Daoy (cell line): ENCODE measurements around the gene STAT6. TPM values are rescaled to one million over a fixed set of nuclear protein-coding genes. Genes with fewer than 3 reads are reported as not detected.

Source experiments
- DNase-seq: peaks from one replicate; pipeline ENCODE4 v3.0.0-alpha.2; 2015; ENCODE audit warnings: low read depth
- total RNA-seq: library from RNA; depleted of rRNA; stranded (reverse); fragments of >200 nt; shearing (Covaris generic); gene quantifications from 2 replicates; pipeline ENCODE4 v1.2.3, GENCODE V29; 2014; rRNA removed

The STAT6 gene, protein sequence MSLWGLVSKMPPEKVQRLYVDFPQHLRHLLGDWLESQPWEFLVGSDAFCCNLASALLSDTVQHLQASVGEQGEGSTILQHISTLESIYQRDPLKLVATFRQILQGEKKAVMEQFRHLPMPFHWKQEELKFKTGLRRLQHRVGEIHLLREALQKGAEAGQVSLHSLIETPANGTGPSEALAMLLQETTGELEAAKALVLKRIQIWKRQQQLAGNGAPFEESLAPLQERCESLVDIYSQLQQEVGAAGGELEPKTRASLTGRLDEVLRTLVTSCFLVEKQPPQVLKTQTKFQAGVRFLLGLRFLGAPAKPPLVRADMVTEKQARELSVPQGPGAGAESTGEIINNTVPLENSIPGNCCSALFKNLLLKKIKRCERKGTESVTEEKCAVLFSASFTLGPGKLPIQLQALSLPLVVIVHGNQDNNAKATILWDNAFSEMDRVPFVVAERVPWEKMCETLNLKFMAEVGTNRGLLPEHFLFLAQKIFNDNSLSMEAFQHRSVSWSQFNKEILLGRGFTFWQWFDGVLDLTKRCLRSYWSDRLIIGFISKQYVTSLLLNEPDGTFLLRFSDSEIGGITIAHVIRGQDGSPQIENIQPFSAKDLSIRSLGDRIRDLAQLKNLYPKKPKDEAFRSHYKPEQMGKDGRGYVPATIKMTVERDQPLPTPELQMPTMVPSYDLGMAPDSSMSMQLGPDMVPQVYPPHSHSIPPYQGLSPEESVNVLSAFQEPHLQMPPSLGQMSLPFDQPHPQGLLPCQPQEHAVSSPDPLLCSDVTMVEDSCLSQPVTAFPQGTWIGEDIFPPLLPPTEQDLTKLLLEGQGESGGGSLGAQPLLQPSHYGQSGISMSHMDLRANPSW
- 39.1 and 44.4 TPM in 2 replicates for total RNA-seq

DNA sequence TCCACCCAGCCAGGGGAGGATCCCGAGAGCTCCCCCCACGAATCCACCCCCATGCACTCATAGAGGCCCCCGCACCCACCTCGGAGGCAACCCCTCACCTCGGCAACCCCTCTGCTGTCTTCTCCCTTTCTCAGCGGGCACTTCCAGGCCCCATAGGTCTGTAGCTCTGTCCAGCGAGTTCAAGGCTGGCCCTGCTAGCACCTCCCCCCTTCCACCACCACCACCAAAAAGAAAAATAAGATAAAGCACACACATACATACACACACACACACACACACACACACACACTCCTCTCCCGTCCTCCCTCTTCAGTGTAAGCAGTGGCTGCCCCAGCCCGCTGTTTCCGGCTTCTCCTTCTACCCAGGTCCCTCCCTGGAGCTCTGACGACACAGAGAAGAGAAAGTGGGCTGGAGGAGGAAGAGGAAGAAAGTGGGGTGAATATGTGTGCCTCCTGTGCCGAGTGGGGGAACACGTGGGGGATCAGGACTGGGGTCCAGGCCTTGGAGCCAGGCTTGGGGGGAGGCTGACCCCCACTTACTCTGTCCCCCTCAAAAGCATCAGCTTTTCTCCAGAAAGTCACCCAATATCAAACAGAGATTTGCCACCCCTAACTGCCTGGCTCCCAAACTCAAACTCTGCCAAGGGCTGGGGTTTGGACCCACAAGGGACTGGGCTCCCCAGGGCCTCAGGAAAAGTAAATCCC, at the start of gene STAT6:
Gene STAT6, minus strand, starts transcription at position 332 of the 704 bp plus-strand sequence. CDS start 3,084 bp downstream, outside the sequence.
- peak; percentile 86 for DNase-seq

DNA sequence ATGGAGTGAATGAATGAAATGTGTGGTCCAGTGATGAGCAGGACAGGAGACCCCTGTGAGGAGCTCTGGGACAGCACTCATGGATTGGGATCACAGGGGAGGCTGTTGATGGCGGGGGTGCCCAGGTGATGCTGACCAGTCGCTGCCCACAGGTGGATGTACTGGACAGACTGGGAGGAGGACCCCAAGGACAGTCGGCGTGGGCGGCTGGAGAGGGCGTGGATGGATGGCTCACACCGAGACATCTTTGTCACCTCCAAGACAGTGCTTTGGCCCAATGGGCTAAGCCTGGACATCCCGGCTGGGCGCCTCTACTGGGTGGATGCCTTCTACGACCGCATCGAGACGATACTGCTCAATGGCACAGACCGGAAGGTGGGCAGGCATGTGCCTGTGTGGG, 49.6 kb upstream of the STAT6 start:
- no peak for DNase-seq

DNA sequence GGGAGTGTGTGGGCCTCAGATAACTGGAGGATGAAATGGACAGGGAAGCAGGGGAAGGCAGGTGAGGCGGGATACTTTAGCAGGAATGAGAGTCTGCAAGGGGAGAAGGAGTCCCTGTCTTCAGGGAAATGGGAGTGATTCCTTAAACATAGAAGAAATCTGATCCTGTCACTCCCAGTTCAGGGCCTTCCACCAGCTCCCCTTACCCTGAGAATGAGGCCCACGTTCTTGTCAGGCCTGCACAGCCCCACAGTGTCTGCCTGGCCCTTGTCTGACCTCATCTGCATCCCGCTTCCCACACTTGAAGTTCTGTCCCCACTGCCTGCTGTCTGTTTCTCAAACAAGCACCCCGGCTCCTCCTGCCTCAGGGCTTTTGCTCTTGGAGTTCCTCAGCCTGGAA, 48.9 kb upstream of the STAT6 start:
- DNase-seq: no peak

DNA sequence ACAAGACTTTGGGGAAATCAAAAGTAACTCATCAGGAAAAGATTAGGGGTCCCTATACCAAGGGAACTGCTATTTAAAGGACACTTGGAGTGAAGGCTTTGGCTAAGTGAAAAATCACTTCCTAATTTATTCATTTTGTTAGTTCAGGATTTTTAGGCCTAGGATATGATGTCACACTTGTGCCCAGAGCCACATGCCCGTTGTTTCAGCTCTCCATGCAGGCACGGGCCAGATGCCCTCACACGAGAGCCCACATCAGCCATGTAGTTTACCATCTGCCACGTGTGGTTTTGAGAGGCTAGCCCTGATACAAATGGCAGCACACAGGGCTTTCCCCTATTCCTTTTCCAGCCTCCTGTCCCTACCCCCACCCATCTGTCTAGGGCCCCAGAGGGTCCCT, 48.1 kb upstream of the STAT6 start:
- no peak for DNase-seq

DNA sequence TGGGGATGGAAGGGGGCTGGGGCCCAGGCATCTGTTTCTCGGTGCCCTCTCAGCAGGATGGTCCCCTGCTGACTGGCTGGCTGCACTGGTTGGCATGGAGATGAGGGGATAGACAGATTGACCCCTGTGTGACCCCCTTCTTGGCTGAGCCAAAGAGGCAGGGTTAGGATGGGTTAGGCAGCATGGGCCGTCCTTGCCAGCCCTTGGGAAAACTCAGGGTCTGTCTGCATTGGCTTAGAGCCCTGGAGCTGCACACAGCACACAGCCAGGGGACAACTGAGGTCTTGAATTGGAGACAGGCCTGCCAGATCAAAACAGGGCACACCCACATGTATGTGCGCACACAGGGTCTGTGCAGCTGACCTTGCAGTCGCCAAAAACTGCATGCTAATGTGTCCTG, 47.5 kb upstream of the STAT6 start:
- no peak for DNase-seq

DNA sequence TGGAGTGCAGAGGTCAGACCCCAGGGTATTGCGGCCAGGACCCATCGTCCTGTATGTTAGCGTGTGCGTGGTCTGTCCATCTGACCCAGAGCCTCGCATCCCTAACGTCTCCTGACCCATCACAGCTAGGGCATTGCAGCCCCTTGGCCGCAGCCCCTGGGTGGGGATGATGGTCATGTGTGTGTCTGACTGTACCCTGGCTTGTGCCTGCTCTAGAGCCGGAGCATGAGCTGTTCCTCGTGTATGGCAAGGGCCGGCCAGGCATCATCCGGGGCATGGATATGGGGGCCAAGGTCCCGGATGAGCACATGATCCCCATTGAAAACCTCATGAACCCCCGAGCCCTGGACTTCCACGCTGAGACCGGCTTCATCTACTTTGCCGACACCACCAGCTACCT, 47.0 kb upstream of the STAT6 start:
- no peak for DNase-seq

DNA sequence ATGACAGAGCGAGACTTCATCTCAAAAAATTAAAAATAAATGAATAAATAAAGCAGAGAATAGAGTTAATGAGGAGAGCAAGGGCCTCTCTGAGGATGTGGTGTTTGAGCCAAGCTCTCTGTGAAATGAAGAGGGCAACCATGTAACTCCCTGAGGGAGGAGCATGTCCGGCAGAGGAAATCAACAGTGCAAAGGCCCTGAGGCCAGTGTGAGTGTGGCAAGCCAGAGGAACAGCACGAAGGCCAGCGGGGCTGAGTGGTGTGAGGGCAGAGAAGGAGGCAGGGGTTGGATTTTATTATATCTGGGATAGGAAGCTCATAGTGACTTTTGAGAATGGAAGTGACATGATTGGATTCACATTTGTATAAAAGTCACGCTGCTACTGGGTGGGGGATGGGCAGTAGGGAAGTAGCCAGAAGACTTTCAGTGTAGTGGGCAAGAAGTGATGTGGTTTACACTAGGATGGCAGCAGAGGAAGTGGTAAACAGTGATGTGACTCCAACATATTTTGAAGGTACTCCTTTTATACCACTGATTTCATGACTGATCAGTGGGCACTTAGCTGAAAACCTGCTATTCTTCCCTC, 46.5 kb upstream of the STAT6 start:
- DNase-seq: no peak

DNA sequence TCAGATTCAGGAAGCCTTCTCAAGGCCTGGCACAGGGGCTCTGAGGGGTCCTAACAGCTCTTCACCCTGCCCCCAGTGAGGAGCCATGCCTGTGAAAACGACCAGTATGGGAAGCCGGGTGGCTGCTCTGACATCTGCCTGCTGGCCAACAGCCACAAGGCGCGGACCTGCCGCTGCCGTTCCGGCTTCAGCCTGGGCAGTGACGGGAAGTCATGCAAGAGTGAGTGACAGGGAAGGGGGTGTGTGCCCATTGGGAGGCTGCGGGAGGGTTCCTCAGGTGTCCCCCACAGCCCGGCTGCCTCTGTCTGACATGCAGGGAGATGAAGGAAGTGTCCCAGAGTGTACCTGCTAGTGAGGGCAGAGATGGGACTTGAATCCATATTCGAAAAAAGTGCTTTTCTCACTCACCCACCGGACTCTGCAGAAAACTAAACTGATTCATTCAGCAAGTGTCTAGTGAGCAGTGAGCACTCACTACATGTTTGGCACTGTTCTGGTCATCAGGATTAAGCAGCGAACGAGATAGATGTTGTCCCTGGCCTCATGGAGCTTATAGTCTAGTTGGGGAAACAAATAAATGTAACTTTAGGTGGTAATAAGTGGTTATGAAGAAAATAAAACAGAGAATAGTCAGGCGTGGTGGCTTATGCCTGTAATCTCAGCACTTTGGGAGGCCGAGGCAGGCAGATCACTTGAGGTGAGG, 45.7 kb upstream of the STAT6 start:
- DNase-seq: no peak

DNA sequence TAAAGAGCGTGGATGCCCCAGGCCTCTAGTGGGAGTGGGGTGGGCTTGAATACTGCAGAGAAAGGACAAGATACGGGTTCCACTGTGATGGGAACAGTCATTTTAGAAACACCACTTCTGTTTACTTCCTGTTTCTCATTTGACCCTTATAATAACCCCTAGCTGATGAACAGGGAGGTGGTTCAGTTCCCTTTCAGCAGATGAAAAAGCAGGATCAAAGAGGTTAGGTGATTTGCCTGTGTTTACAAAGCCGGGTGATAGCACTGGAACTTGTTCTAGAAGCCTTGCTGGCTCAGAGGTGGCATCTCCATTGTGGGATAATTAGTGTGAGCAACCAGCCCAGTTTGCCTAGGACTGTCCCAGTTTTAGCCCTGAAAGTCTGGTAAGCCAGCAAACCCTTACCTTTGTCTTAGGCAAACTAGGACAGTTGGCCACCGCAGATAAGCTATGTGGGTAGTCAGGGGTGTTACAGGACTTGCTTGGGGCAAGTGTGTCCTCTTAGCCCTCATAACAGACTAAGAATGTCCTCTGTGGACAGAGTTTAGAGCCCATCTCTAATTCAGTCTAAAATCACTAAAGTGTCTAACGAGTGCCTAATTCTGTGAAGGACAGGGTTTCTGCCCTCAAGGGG, 43.8 kb upstream of the STAT6 start:
- no peak for DNase-seq

DNA sequence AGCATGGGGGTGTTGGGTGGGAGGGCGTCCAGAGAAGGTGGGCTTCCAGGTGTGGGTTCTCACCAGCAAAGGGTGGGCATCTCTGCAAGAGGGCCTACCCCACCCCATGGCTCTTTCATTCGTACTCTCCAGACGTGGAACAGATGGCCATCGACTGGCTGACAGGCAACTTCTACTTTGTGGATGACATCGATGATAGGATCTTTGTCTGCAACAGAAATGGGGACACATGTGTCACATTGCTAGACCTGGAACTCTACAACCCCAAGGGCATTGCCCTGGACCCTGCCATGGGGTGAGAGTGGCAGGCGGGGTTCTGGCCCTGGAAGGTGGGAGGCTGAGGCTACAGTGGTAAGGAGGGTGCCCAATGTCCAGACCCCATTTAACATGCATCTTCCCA, 42.9 kb upstream of the STAT6 start:
- DNase-seq: no peak

DNA sequence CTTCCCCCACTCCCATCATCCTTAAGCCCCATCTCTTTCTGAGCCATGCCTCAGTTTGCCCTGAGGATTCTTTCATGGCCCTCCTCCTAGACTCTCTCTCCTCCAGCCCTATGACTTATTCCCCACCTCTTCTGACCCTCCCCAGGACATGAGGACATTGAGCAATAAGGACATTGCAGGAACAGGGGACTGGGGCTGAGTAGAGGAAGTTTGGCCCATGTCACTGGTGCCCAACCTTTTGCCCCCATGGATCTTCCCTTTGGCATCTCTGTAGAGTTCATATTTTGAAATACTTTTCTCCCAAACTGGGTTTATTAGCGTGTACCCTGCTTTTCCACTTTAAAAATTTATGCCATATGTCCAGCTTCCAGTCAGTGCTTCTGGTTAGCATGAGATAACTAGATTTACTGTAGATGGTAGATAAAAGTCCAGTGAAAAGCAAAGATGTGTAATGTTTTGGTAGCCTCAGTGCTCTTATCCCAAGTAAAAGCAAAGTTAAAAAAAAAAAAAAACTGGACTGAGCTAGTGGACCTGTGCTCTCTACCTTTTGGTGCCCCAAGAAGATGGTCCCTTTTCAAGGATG, 42.3 kb upstream of the STAT6 start:
- no peak for DNase-seq

DNA sequence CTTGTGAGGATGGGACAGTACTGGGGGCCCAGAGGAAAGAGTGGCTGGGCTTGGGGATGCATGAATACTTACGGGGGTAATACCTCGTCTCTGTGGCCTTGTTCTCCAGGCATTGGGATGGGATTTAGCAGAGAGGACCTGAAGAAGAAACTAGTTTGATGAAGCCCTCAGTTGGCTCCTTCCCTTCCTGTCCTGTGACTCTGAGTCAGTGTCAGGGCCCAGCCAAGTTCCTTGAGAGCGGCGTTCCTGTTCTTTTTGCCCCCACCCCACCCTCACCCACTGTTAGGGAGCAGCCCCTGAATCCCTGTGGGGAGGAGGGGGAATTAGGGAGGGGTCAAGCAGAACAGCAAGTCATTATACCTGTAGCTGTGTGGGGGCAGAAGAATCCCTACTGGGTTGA, 41.5 kb upstream of the STAT6 start:
- DNase-seq: no peak

DNA sequence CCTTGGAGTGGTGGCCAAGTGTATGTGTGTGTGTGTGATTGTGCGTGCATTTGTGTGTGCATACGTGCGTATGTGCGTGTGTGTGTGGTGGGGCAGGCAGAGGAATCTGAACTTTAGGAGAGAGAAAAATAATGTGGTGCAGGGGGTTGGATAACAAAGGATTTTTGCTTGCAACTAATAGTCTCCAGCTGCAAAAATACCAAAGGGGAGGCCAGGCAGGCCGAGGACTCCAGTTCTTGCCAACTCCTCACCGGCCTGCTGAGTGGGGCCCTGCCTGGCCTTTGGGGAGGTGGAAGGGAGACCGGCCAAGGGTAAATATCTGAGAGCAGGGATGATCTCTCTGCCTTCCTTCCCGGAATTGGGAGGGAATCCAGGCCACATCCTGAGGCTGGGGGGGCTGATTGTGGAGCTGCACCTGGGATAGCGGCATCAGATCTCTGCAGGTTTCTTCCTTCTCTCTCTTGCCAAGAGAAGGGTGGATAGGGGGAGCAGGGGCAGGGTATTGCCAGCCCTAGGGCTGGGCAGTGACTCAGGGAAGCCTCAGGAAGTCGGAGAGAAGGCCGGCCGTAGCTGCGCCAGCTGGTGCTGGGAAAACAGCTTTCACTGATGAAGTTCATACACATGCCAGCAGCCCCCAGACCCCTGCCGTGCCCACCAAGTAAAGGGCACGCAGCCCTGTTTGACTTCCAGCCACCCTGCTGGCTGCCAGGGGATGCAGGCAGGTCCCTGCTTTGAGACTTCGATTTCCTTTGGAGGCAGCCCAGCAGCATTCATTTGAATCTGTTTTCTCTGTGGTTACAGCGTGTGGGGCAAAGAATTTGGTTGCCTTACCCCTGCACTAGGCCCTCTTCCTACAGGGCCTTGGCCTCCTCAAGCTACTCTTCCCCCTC, 40.8 kb upstream of the STAT6 start:
- peak; percentile 68 for DNase-seq

DNA sequence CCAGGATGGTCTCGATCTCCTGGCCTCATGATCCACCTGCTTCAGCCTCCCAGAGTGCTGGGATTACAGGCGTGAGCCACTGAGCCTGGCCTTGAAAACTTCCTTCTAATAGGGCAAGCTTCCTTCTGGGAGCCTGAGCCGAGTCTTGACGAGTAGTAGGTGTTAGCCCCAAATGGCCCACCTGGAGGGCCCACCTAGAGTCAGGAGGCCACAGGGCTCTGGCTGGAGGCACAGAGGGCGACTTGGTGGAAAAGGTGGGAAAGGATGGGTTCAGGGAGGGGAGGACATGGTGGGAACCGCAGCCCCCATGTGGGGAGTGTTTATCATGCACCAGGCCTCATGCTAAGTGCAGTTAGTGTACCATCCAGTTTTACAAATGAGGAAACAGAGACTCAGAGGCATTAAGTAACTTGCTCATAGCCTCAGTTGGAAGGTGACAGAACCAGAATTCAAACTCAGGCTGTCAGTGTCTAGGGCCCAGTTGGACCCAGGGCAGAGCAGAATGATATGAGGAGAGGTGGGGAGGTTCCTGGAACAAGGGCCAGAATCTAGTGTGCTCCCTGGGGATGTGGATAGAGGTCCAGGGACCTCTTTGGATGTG, 39.3 kb upstream of the STAT6 start:
- no peak for DNase-seq

DNA sequence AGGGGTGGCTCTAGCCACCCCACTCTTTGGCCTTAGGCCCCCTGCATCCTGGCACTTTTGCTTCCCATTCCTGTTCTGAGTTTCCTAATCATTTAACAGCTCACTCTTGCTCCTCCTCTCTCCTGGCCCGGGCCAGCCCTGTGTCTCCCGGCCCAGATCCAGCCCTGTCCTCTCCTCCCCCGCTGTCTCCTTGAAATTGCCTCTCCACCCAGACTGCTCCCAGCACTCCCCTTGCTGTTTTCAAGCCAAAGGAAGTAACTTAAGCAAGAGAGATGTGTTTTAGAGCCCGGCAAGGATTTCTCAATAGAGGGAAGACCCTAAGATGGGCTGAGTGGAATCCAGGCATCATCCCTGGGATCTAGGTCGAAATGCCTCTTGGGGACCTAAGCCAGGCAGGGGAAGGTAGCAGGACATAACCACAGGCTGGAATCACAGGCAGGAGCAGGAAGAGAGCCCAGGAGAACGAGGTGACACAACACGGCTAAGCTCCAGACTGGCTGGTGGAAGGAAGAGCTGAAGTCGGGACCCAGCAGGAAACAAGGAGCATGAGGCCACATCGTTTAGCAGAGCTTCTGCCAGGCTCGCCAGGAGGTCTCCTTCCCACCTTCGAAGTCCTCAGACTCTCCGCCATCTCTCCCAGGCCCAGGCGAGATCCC, 38.2 kb upstream of the STAT6 start:
- no peak for DNase-seq

DNA sequence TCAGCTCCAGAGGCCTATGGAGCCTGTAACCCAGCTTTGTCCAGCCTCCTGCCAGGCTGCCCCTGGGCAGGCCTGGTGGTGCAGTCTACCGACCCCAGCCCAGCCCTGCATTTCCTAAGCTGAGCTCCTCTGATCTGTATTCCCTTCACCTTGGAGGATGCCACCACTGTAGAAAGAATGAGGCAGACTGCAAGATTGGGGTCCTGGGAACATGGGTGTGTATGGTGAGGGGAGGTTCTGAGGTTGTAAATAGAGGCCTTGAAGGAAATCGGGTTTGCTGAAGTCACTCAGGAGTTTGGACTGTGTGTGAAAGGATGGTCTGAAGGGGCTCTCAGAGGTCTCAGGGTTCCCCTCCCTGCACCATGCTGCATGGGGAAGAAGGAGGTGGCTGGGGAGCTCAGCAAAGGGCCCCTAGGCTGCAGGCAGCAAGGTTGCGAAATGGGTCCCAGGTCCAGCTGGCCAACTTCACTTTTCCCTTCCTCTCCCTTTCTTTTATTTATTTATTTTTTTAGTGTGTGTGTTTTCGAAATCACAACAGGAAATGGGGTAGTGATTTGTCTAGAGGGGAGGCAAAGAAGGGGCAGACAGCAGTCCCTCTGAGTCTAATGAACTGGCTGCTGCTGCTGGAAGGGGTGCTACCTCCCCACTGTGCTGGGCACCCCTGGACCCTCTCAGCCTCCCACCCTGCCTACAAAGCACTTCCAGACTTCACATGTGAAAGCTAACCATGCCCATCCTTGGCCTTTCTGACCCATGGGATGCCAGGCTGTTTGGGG, 37.5 kb upstream of the STAT6 start:
- DNase-seq: no peak
